Jurkat, Clone E6-1 (cell line): ENCODE measurements around the gene TJP3.
"Not testable (repeated sequence)": the region's sequence is repeated elsewhere in the genome, so short reads cannot be mapped to it uniquely, and the experiment has no call there.

Experiments used
- DNase-seq: peaks from one replicate; pipeline ENCODE4 v3.0.0-alpha.2; 2011; ENCODE audit warnings: low read depth, low spot score
- H3K4me3 ChIP-seq: 2 replicates; pipeline ENCODE4 v1.5.1; 2011; ENCODE audit warnings: mild to moderate bottlenecking, low read length, control low read depth, moderate library complexity

Gene TJP3

GRCh38 chr19:3759482-3760254, 51.5 kb downstream of the TJP3 start:
- H3K4me3 ChIP-seq: no peak overlapping the region
- DNase-seq: no peak

GRCh38 chr19:3760871-3761361, 52.7 kb downstream of the TJP3 start:
- no peak for DNase-seq
- peak overlapping the region; percentile 98 for H3K4me3 ChIP-seq

GRCh38 chr19:3761382-3762129, 53.4 kb downstream of the TJP3 start, which contains the start of gene APBA3:
Gene APBA3, minus strand, starts transcription at chr19:3761692. Its CDS starts 1,428 bp downstream, at chr19:3760264.
- peak; percentile 86 for DNase-seq
- H3K4me3 ChIP-seq: peak within 1 kb of the TSS; percentile 98

- DNase-seq: no peak
- H3K4me3 ChIP-seq: peak overlapping the region; percentile 98
These were observed 53.9 kb downstream of the TJP3 start for GRCh38 chr19:3762130-3762473.

GRCh38 chr19:3762501-3763459, 54.6 kb downstream of the TJP3 start, which contains the start of gene MRPL54:
Gene MRPL54, plus strand, starts transcription at chr19:3762682. Its CDS starts 19 bp downstream, at chr19:3762701.
- peak within 1 kb of the TSS; percentile 98 for H3K4me3 ChIP-seq

GRCh38 chr19:3765121-3765520, 56.9 kb downstream of the TJP3 start:
- no peak for DNase-seq
- H3K4me3 ChIP-seq: no peak overlapping the region

More at GRCh38 chr19:3762501-3763459, 54.6 kb downstream of the TJP3 start, which contains the start of gene MRPL54:
- DNase-seq: peak; percentile 99

GRCh38 chr19:3765757-3766156, 57.6 kb downstream of the TJP3 start:
- DNase-seq, H3K4me3 ChIP-seq: not testable (repeated sequence)

- DNase-seq: no peak
These were observed 58.3 kb downstream of the TJP3 start for GRCh38 chr19:3766520-3766919.

GRCh38 chr19:3767050-3767449, 58.9 kb downstream of the TJP3 start:
- DNase-seq: no peak
- no peak overlapping the region for H3K4me3 ChIP-seq

More at GRCh38 chr19:3766520-3766919, 58.3 kb downstream of the TJP3 start:
- H3K4me3 ChIP-seq: no peak overlapping the region

- no peak for DNase-seq
- H3K4me3 ChIP-seq: no peak overlapping the region
These were observed 60.0 kb downstream of the TJP3 start for GRCh38 chr19:3768015-3768747.

GRCh38 chr19:3768748-3769099, 60.5 kb downstream of the TJP3 start:
- H3K4me3 ChIP-seq: no peak overlapping the region
- no peak for DNase-seq

- DNase-seq: no peak
- H3K4me3 ChIP-seq: no peak overlapping the region
These were observed 61.3 kb downstream of the TJP3 start for GRCh38 chr19:3769494-3769893.

GRCh38 chr19:3770136-3770999, 62.2 kb downstream of the TJP3 start:
- no peak overlapping the region for H3K4me3 ChIP-seq
- DNase-seq: no peak

GRCh38 chr19:3771000-3771905, 63.1 kb downstream of the TJP3 start:
- no peak overlapping the region for H3K4me3 ChIP-seq
- DNase-seq: no peak

GRCh38 chr19:3771906-3772455, 63.8 kb downstream of the TJP3 start, which contains the start of gene RAX2:
Gene RAX2, minus strand, starts transcription at chr19:3772228. Its CDS starts 486 bp downstream, at chr19:3771742.
- H3K4me3 ChIP-seq: no peak within 1 kb of the TSS
- no peak for DNase-seq

- no peak for DNase-seq
- no peak overlapping the region for H3K4me3 ChIP-seq
These were observed 65.8 kb downstream of the TJP3 start for GRCh38 chr19:3773814-3774515.
